Activated gamma-delta T cell treated with Interleukin-2 at 50 U/mL for 16 hours (primary cell): ENCODE measurements around the gene MAPK6.

Experiments
- DNase-seq: peaks from one replicate; pipeline ENCODE4 v3.0.0-alpha.2; 2020

Gene MAPK6

GRCh38 chr15:52107238-52107637 is 88.2 kb downstream of the MAPK6 start:
- DNase-seq, result no peak

- no peak for DNase-seq
These were observed 90.8 kb downstream of the MAPK6 start for GRCh38 chr15:52109559-52110451.

DNA sequence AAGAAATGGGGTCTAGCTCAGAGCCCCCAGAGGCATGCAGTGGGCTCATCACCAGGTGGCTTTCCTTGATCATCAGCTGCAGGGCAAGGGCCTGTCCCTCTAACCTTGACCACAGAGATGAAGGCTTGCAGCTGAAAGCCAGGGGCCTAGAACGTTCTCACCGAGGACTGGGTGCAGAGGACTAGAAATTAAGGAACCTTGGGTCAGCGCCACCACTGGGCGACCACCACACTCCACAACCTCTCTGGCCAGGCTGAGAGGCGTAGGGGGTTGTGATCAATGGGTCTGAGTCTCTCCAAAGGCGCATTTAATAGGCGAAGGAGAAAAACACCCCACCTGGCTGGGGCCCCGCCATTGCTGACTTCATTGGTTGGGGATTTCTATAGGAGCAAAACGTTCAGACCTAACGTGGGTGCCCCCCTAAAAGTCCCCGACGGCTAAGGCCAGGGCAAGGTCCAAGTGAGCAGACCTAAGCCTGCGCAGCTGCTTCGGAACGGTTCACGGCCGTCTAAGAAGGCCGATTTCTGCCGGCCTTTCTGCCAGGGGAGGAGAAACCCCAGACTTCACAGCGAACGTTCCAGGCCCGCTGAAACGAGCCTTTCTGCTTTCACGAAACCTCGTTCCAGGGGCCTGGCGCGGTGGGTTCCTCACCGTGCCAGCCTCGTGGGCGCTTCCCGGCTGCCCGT is 92.6 kb downstream of the MAPK6 start:
- DNase-seq, result no peak

DNA sequence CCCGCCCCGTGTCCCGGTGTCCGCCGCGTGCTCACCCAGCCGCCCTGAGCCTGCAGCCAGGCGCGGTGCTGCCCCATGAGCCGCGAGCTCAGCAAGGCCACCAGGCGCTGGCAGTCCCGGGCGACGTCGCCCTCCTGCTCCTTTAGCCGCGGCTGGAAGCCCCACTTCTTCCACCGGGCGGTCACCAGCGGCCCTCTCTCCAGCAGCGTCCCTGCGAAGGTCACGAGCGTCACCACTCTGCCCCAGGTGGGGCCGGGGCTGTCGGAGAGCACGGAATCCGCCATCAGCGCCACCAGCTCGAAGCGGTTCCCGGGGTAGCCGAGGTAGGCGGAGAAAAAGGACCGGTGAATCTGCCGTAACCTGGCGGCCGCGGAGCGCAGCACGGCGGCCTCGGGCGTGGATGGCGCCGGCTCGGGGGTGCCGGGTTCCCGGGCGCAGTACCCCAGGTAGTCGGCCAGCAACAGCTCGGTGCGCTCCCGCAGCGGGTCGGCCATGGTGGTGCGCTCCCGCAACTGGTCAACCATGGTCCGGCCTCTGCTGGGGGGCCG is 93.3 kb downstream of the MAPK6 start:
- peak; percentile 30 for DNase-seq

DNA sequence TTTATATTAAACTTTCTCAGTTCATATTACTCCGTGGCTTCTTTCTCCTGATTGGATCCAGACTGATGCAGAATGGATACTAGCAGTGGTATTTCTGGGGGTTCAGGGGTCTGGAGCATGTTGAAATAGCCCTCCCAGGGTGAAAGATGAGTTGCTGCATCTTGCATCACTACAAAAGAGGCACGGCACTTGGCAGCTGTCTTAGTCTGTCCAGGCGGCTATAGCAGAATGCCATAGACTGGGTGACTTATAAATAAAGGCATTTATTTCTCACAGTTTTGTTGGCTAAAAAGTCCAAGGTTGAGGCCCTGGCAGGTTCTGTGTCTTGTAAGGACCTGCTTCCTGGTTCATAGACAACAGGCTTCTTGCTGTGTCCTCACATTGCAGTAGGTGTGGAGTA is 94.2 kb downstream of the MAPK6 start:
- no peak for DNase-seq

DNA sequence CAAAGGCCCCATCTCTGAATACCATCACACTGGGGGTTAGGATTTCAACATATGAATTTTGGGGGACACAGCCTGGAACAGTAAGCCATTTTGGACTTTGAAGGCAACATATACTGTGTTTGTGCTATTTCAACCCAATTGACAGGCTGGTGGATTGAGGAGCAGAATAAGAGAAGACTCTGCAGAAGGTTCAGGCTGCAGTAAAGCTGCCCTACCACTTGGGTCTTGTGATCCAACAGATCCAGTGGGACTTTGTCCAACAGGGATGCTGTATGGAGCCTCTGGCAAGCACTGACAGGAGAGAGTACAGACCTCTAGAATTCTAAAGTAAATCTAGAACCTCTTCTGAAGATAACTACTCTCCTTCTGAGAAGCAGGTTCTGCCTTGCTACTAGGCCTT is 94.7 kb downstream of the MAPK6 start:
- DNase-seq, result no peak

DNA sequence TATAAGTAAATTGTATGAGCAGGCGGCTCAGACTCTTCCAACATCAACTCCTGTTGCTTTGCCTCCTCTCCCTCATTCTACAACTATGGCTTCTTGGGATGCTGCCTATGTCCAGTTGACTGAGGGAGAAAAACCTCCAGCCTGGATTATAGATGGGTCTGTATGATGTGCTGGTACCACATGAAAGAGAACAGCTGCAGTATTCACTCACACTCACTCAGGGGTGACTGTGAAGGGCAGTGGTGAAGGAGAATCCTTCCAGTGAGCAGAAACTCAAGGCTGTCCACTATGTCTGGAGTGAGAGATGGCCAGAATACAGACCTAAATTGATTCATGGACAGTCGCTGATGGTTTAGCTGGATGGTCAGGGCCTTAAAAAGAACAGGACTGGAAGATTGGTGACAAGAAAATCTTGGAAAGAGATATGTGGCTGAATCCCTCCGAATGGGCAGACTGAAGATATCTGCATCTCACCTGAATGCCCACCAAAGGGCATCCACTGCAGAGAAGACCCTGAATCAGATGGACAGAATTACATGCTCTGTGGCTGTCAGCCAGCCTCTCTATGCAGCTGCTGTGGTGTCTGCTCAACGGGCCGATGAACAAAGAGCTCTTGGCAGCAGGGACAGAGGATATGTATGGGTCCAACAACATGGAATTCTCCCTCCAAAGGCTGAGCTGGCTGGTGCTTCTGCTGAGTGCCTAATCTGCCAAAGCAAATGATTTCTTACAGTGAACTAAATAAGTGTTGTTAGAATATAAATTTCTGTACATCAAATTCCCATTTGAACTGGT is 95.4 kb downstream of the MAPK6 start:
- no peak for DNase-seq

- DNase-seq, result no peak
These were observed 96.8 kb downstream of the MAPK6 start for GRCh38 chr15:52115598-52116427.
